Body of pancreas (tissue), 4 donors: ENCODE results near the gene M1AP.

ENCODE experiments used
- POLR2A ChIP-seq, 3 donors: fragments of 450-650 bp; IDR thresholded peaks; one replicate each; pipeline ENCODE4 v1.6.1; 2016; ENCODE audit warnings: antibody characterized with exemption in 3 of 3, mild to moderate bottlenecking in 2 of 3
- TF ChIP-seq, protein P1 (sequence below), 7 experiments: fragments of 450-650 bp in 4 of 7; fragments of 200-600 bp in 3 of 7; sonication (generic) in 3 of 7; IDR thresholded peaks; one replicate each; pipeline ENCODE4 v1.5.1; 2016 to 2019; ENCODE audit warnings: antibody characterized with exemption in 7 of 7

DNA sequence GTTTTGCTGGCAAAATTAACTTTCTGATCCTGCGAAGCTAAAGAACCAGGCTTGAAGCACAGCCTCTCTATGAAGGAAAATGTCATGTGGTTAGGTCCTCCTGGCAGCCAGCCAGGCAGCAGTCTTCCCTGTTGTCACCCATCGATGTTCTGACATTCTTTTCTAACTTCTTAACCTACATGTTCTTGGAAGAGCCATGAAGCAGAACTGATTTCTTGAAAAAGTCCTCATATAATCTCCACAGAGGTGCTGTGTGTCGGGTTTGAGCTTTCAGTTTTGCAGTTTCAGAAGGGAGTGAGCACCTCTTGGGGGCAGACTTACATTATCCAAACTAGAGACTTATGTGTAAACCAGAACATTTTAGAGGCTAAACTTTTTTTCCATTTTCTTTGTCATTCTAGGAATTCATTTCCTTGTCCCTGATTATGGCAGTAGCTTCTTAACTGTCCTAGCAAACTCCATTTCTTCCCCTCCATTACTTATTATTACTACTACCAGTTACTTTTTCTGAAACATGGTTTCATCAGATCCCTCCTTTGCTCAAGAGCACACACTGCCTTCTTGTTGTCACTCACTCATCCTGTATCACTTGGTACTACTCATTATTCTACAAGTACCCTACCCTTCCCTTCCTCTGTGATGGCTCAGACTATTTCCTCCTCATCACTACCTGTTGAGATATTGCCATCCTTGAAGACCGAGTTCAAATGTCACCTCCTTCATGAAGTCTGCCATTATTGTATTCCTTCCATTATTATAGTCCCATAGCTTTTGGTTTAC lies 62.5 kb downstream of the M1AP start:
- TF ChIP-seq, protein P1, sequence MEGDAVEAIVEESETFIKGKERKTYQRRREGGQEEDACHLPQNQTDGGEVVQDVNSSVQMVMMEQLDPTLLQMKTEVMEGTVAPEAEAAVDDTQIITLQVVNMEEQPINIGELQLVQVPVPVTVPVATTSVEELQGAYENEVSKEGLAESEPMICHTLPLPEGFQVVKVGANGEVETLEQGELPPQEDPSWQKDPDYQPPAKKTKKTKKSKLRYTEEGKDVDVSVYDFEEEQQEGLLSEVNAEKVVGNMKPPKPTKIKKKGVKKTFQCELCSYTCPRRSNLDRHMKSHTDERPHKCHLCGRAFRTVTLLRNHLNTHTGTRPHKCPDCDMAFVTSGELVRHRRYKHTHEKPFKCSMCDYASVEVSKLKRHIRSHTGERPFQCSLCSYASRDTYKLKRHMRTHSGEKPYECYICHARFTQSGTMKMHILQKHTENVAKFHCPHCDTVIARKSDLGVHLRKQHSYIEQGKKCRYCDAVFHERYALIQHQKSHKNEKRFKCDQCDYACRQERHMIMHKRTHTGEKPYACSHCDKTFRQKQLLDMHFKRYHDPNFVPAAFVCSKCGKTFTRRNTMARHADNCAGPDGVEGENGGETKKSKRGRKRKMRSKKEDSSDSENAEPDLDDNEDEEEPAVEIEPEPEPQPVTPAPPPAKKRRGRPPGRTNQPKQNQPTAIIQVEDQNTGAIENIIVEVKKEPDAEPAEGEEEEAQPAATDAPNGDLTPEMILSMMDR (IDR thresholded peaks at IDR 0.05): no peak
- TF ChIP-seq POLR2A (IDR thresholded peaks at IDR 0.05): no peak
